ENCODE measurements around the gene KLHL12. TPM values are rescaled to one million over a fixed set of nuclear protein-coding genes. Genes with fewer than 3 reads are reported as not detected.

KLHL12 gene
- polyA plus RNA-seq, 1 donor: 25.9 TPM

DNA sequence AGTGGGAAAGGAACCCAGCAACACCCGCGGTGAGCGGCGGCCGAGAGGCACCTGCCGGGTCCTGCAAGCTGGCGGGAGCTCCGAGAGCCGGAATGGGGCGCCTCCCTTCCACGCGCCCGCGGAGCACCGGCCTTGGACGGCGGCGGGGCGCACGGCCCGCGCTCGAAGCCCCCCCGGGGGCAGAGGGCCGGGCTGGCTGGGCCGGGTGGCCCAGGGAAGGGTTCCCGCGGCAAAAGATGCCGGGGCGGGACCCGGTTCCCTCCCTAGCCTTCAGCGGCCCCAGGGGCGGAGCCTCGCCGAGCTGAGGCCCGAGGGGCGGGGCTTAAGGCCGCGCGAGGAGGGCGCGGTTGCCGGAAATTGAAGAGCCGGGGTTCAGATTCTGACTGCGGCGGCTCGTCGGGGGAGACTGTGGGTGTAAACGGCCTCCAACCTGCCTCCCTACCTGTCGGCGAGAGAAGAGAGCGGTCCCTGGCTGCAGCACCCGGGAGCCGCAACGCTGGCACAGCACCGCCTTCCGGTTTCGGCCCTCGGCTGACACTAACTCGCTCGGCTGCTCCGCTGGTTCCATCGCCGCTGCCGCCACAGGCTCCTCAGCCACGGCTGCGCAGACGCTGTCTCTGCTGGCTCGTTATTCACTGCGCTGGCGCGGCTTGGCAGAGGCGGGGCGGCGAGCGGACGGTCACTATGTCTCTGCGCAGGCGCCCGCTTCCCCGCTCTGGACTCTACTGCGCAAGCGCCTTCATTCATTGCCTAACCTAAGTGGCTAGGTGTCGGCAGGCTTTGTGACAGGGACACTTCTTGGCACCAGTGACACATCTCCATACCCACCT is 38.3 kb downstream of the KLHL12 start, which contains the start of gene RABIF:
Gene RABIF (minus strand): TSS at position 619 of the 830 bp plus-strand sequence. CDS start 51 bp downstream, at position 568.
- H3K4me3 ChIP-seq (ENCODE audit: low read length): peak within 1 kb of the TSS; percentile 83
- H3K36me3 ChIP-seq (ENCODE audit: control insufficient read depth, insufficient read depth, low read length): peaks cover 23% of the 10 kb centered on the region
- H3K4me1 ChIP-seq (ENCODE audit: control insufficient read depth, insufficient read depth, low read length): no peaks in the 10 kb centered on the region
- H3K27ac ChIP-seq (ENCODE audit: low read length): peak within 1 kb of the TSS; percentile 95
- no peaks in the 10 kb centered on the region for H3K9me3 ChIP-seq (ENCODE audit: control insufficient read depth, low read depth, low read length)
- peak; percentile 96 to 97 for DNase-seq
- no CpG with 5 or more reads among the region's 84 CpGs for WGBS (ENCODE audit: insufficient coverage, low lambda C conversion rate)
- no peaks in the 10 kb centered on the region for H3K27me3 ChIP-seq (ENCODE audit: control insufficient read depth, insufficient read depth, low read length)

GRCh38 chr1:202888221-202888530 is 38.9 kb downstream of the KLHL12 start:
- H3K9me3 ChIP-seq (ENCODE audit: control insufficient read depth, low read depth, low read length): no peaks in the 10 kb centered on the region
- H3K27me3 ChIP-seq (ENCODE audit: control insufficient read depth, insufficient read depth, low read length): no peaks in the 10 kb centered on the region
- H3K4me1 ChIP-seq (ENCODE audit: control insufficient read depth, insufficient read depth, low read length): no peaks in the 10 kb centered on the region
- peak overlapping the region; percentile 83 for H3K4me3 ChIP-seq (ENCODE audit: low read length)
- H3K36me3 ChIP-seq (ENCODE audit: control insufficient read depth, insufficient read depth, low read length): peaks cover 17% of the 10 kb centered on the region
- 6% methylated on average over 2 of the region's 10 CpGs for WGBS (ENCODE audit: insufficient coverage, low lambda C conversion rate)
- DNase-seq: no peak
- H3K27ac ChIP-seq (ENCODE audit: low read length): peak overlapping the region; percentile 95

DNA sequence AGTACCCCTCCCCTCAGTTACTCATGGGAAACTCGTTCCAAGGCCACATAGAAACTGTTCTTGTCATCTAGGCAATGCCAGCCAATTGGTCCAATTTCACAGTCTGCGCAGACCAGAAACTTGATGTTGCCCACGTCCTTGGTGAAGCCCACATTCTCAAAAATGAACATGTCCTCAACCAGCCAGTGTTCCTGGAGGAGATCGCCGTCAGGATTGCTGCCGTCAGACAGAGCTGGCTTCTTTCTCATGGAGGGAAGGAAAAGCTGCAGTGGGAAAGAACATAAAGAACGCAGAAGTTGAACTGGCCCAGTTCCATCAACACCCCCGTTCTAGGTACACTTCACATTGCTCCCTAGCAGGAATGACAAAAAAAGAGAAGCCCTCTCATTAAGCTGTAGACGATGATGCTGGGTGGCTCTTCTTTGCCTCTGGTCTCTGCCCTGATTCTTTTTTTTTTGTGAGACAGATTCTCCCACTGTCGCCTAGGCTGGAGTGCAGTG is 46.0 kb downstream of the KLHL12 start:
- DNase-seq: no peak
- no peaks in the 10 kb centered on the region for H3K27me3 ChIP-seq (ENCODE audit: control insufficient read depth, insufficient read depth, low read length)
- H3K4me1 ChIP-seq (ENCODE audit: control insufficient read depth, insufficient read depth, low read length): no peaks in the 10 kb centered on the region
- no peak overlapping the region for H3K27ac ChIP-seq (ENCODE audit: low read length)
- no peak overlapping the region for H3K4me3 ChIP-seq (ENCODE audit: low read length)
- WGBS (ENCODE audit: insufficient coverage, low lambda C conversion rate): no CpG with 5 or more reads among the region's 10 CpGs
- no peaks in the 10 kb centered on the region for H3K9me3 ChIP-seq (ENCODE audit: control insufficient read depth, low read depth, low read length)
- peaks cover 28% of the 10 kb centered on the region for H3K36me3 ChIP-seq (ENCODE audit: control insufficient read depth, insufficient read depth, low read length)

GRCh38 chr1:202880062-202880461 is 47.0 kb downstream of the KLHL12 start:
- no peak for DNase-seq
- H3K4me1 ChIP-seq (ENCODE audit: control insufficient read depth, insufficient read depth, low read length): no peaks in the 10 kb centered on the region
- H3K9me3 ChIP-seq (ENCODE audit: control insufficient read depth, low read depth, low read length): no peaks in the 10 kb centered on the region
- peaks cover 28% of the 10 kb centered on the region for H3K36me3 ChIP-seq (ENCODE audit: control insufficient read depth, insufficient read depth, low read length)
- H3K4me3 ChIP-seq (ENCODE audit: low read length): no peak overlapping the region
- H3K27ac ChIP-seq (ENCODE audit: low read length): no peak overlapping the region
- H3K27me3 ChIP-seq (ENCODE audit: control insufficient read depth, insufficient read depth, low read length): no peaks in the 10 kb centered on the region

DNA sequence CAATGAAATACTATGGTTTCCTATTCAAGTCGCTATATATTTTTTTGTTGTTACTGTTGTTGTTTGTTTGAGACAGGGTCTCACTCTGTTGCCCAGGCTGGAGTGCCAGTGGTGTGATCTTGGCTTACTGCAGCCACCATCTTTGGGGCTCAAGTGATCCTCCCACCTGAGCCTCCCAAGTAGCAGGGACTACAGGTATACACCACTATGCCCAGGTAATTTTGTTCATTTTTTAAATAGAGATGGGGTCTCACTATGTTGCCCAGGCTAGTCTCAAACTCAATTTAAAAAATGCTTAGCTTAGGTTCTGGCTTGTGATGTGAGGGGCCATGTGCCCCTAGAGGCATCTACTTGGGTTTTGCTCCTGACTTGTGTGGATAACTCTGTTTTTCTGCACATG is 47.9 kb downstream of the KLHL12 start:
- no peaks in the 10 kb centered on the region for H3K4me1 ChIP-seq (ENCODE audit: control insufficient read depth, insufficient read depth, low read length)
- H3K36me3 ChIP-seq (ENCODE audit: control insufficient read depth, insufficient read depth, low read length): peaks cover 25% of the 10 kb centered on the region
- H3K27me3 ChIP-seq (ENCODE audit: control insufficient read depth, insufficient read depth, low read length): no peaks in the 10 kb centered on the region
- WGBS (ENCODE audit: insufficient coverage, low lambda C conversion rate): 100% methylated on average over 1 of the region's 1 CpG
- H3K9me3 ChIP-seq (ENCODE audit: control insufficient read depth, low read depth, low read length): no peaks in the 10 kb centered on the region
- H3K4me3 ChIP-seq (ENCODE audit: low read length): no peak overlapping the region
- DNase-seq: no peak
- no peak overlapping the region for H3K27ac ChIP-seq (ENCODE audit: low read length)

DNA sequence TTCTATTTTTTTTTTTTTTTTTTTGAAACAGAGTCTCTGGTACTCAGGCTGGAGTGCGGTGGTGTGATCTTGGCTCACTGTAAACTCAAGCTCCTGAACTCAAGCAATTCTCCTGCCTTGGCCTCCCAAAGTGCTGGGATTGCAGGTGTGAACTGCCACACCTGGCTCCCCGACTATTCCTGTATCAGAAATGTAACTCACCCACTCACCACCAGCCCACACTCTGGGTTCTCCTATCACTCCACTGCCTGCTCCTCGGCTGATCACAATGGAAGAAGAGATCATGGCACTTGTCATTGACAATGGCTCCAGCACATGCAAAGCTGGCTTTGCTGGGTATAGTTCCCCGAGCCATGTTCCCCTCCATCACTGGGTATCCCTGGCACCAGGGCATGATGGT is 54.0 kb downstream of the KLHL12 start:
- Histone ChIP-seq H3K36me3 (ENCODE audit: control insufficient read depth, insufficient read depth, low read length) (peaks cover 8% of the 10 kb centered on the region), H3K27ac (ENCODE audit: low read length) (no peak overlapping the region), H3K27me3 (ENCODE audit: control insufficient read depth, insufficient read depth, low read length) (no peaks in the 10 kb centered on the region), H3K4me3 (ENCODE audit: low read length) (no peak overlapping the region), H3K9me3 (ENCODE audit: control insufficient read depth, low read depth, low read length) (no peaks in the 10 kb centered on the region), H3K4me1 (ENCODE audit: control insufficient read depth, insufficient read depth, low read length) (no peaks in the 10 kb centered on the region)
- no peak for DNase-seq
- WGBS (ENCODE audit: insufficient coverage, low lambda C conversion rate): no CpG with 5 or more reads among the region's 4 CpGs

DNA sequence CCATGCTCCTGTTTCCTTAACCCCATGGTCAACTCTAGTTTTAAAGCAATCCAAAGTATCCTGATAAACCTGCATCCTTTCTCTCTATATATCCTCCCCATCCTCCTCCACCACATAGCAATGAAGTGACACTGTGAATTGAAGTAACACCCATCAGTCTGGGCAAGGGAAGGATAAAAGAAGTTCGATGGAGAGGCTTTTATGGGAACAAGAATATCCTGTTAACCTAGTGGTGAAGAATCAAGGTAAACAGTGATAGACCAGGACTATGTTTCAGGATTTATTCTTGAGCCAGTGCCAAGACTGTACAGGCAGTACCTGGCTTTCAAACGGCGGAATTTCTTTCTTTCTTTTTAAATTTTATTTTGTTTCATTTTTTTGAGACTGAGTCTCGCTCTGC is 55.7 kb downstream of the KLHL12 start:
- H3K4me1 ChIP-seq (ENCODE audit: control insufficient read depth, insufficient read depth, low read length): no peaks in the 10 kb centered on the region
- no peak for DNase-seq
- H3K36me3 ChIP-seq (ENCODE audit: control insufficient read depth, insufficient read depth, low read length): peaks cover 5% of the 10 kb centered on the region
- no peak overlapping the region for H3K4me3 ChIP-seq (ENCODE audit: low read length)
- 87% methylated on average over 3 of the region's 4 CpGs for WGBS (ENCODE audit: insufficient coverage, low lambda C conversion rate)
- no peaks in the 10 kb centered on the region for H3K27me3 ChIP-seq (ENCODE audit: control insufficient read depth, insufficient read depth, low read length)
- H3K27ac ChIP-seq (ENCODE audit: low read length): no peak overlapping the region
- no peaks in the 10 kb centered on the region for H3K9me3 ChIP-seq (ENCODE audit: control insufficient read depth, low read depth, low read length)

DNA sequence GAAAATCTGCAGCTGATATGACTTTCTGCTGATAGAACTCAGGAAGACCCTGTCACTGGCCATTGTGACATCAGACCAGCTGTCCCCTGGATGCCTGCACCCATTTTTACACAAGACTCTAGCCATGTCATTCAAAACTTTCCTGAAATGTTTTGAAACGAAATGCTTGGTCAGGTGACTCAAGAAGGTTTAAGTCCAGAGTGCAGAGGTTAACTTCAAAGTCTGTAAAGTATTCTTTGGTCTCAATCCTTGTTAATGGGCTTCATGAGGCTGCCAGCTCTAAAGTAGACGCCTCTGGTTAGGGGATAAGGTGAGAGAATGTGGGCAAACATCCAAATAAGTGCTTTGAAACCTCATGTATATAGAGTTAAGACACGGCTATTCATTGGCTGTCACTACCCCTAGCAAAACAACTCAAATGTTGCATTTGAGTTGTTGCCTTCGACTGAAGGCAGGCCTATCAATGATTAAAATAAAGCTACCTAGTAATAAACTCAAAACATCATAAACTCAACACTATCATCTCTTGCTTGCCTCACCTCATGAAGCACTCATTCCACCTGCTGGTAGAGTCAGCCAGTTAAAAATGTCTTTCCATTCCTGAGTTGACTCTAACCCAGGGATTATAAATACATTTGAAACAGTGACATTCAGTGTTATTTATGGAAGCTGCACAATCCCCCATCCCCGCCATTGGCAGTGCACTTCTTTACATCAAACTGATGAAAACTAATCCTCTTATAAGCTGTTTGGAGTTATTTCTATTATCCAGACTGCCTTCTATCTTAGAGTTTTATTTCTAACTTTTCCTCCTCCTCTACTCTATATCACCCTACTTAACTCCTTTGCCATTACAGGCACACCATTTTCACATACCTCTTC is 64.1 kb downstream of the KLHL12 start:
- Histone ChIP-seq H3K4me3 (ENCODE audit: low read length) (peak overlapping the region; percentile 77), H3K9me3 (ENCODE audit: control insufficient read depth, low read depth, low read length) (no peaks in the 10 kb centered on the region), H3K36me3 (ENCODE audit: control insufficient read depth, insufficient read depth, low read length) (no peaks in the 10 kb centered on the region), H3K27me3 (ENCODE audit: control insufficient read depth, insufficient read depth, low read length) (no peaks in the 10 kb centered on the region), H3K27ac (ENCODE audit: low read length) (peak overlapping the region; percentile 89), H3K4me1 (ENCODE audit: control insufficient read depth, insufficient read depth, low read length) (peaks cover 43% of the 10 kb centered on the region)
- no CpG with 5 or more reads among the region's 5 CpGs for WGBS (ENCODE audit: insufficient coverage, low lambda C conversion rate)
- peak; percentile 71 to 92 for DNase-seq

DNA sequence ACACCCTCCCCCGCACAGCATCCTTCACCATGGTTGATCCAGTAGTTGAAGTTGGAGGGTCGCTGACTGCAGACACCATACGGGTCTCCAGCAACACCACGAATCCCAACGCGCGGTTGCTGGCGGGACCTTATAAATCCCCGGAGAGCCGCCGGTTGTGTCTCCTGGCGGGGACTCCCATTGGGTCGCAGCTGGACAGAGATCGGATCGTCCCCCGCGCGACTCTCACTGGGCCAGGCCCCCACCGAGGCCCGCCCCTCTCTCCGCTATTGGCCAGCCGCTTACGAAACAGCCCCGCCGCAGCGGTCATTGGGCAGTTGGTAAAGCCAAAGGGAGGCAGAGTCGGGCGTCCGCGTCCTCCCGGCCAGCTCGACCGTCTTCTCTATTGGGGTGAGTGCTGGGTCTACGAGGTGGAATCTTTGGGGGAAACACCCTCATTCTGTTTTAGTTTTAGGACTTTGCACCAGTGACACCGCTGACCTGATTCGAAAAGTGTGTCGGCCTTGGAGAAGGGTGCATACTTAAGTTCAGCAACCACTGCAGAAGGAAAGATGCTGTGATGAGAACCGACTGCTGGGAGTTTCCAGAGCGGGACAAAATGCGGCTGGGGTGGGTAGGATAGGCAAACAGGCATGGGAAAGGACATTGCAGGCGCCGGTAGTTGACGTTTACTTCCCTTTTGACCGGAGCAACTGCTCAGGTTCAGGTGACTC is 65.5 kb downstream of the KLHL12 start:
- Histone ChIP-seq H3K36me3 (ENCODE audit: control insufficient read depth, insufficient read depth, low read length) (no peaks in the 10 kb centered on the region), H3K4me1 (ENCODE audit: control insufficient read depth, insufficient read depth, low read length) (peaks cover 56% of the 10 kb centered on the region), H3K9me3 (ENCODE audit: control insufficient read depth, low read depth, low read length) (no peaks in the 10 kb centered on the region), H3K4me3 (ENCODE audit: low read length) (peak overlapping the region; percentile 77), H3K27me3 (ENCODE audit: control insufficient read depth, insufficient read depth, low read length) (no peaks in the 10 kb centered on the region), H3K27ac (ENCODE audit: low read length) (peak overlapping the region; percentile 89)
- DNase-seq: peak; percentile 82 to 92
- WGBS (ENCODE audit: insufficient coverage, low lambda C conversion rate): 0% methylated on average over 2 of the region's 44 CpGs
